Posterior cingulate gyrus (tissue), 11 donors: Measurements from ENCODE around the gene NCAPH2.
A peak's percentile ranks its signal among the peaks of the same experiment; 100 is the strongest.

Experiments
- DNase-seq, 10 donors: peaks; one replicate each; pipeline versions ENCODE4 v3.0.0 to v3.0.0-alpha.2; 2020 to 2021; ENCODE audit warnings: mixed read lengths in 3 of 10
- intact Hi-C: fragments of 100-400 bp; cut with DNase I; formaldehyde crosslinking; loops from one replicate; pipeline ENCODE4 v1.15.1; 2023

Gene NCAPH2

GRCh38 chr22:50507991-50508884 is at the start of gene NCAPH2:
TSS of gene NCAPH2 (plus strand) at chr22:50508224. CDS start at chr22:50508338, 114 bp downstream.
- DNase-seq = peak; percentile 93 to 99 (median 96)
- intact Hi-C loops = loop anchor here (2.0 to 10.0 kb wide), 3 partner anchors 17 to 263 kb away; partner anchors contain the start of genes PPP6R2, SCO2 and TUBGCP6

- no peak for DNase-seq
Measured at GRCh38 chr22:50459016-50459415, 49.0 kb upstream of the NCAPH2 start.

DNA sequence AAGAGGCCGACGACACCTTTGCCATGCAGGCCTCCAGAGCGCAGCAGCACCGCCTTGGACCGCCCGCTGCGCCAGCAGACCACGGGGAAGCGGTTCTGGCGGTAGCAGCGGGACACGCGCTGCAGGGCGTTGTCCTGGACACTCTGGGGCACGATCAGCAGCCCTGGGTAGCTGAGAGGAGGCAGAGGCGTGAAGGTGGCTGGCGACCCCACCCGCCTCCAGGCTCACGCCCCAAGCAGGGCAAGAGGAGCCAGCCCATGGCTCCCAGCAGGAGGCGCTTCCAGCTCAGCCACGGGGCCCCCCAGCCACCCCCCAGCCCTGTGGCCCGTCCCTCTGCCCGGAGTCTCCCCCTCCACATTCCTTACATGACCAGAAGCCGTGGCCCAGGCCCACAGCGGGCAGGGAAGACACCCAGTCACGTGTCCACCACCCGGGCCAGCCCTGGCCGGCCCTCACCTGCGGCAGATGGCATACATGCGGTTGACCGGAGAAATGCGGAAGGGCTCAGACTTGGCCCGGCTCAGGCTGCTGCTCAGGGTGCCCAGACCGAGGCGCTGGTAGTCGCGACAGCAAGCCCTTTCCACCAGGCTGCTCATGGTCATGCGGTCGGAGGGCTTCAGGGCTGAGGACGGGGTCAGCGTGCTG is 48.4 kb upstream of the NCAPH2 start:
- intact Hi-C loops = no loop called here
- DNase-seq = no peak

More at GRCh38 chr22:50459016-50459415, 49.0 kb upstream of the NCAPH2 start:
- intact Hi-C loops = no loop called here

DNA sequence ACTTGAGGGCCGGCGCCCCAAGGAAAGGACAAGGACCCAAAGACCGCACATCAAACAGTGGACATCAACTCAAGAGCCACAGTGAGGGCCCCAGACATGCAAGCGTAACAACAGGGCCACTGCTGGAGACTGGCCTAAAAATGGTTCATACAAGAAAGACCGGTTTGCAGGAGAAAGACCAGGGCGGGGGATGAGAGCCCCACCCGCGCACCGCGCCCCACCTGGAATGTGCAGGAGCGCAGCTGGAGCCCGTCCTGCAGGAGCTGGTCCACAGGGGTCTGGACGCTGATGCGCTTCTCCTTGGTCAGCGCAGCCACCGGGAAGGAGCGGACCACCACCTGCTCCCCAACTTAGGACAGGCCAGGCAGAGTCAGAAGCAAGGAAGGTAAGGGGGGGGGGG is 47.1 kb upstream of the NCAPH2 start:
- DNase-seq = no peak
- intact Hi-C loops = no loop called here

DNA sequence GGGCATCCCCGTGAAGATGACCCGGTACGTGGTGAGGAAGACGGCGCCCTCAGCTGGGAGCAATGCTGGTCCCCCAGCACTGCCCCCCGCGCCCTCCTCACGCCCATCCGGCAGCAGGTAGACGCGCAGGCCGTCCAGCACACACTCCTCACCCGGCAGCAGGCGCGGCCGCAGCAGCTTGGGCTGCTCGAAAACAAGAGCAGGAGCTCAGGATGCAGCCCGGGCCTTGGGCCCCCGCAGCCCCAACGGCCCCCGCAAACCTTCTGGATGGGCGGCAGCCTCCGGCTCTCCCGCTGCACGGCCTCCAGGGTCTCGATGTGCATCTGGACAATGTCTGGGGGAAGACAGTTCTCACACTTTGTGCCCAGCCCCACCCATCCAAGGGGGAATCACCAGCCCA is 46.5 kb upstream of the NCAPH2 start:
- DNase-seq = no peak
- intact Hi-C loops = no loop called here

DNA sequence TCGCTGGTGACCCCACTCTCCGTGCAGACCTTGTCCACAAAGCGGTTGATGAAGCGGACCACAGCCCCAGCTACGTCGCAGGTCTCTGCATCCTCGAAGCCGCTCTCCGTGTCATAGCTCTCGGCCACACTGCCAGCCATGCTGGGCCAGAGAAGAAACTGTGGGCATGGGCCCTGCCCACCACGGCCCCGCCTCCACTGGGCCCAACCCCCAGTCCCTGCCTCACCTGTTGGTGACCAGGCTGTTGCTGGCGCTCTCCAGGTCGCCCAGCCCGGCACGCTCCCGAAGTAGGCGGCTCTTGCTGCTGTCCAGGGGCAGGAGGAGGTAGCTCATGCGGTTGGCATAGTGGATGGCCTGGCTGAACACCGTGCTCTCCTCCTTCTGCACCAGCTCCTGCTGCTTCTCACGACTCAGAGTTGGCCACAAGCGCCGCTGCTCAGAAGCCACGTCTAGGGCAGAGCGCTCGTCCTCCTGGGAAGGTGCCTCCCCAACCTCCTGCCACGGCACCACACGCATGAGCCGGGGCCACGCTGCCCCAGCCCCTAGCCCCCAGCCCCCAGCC is 46.0 kb upstream of the NCAPH2 start:
- intact Hi-C loops = no loop called here

DNA sequence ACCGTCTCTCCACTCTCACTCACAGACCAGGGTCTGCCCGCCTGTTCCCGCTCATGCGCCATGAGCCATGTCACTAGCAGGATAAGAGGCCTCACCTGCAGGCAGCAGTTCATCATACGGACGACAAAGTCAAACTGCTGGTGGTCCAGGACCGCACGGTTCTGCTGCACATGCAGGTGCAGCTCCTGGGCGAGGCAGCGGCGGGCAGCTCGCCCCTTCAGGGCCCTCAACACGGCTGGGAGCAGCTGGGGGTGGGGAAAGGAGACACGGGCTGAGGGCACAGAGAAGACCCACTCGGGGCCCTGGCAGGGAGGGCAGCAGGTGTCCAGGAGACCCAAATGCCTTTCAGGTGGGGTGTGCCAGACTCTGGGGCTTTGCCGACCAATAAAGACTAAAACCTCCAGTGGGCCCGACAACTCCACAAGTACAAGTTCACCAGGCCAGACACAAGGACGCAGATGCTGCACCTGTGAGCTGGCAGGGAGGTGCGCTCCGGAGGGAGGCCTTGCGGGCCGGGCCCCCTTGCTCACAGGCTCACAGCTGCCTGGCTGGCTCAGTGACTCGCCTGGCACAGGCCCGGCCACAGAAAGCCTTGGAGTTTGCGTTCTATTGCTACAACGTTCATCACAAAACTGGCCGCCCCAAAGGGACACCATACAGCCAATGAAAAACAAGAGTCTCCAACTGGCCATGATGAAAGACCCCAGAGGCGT is 44.7 kb upstream of the NCAPH2 start:
- no peak for DNase-seq
- intact Hi-C loops = no loop called here

More for the DNA sequence above, 46.0 kb upstream of the NCAPH2 start:
- no peak for DNase-seq

DNA sequence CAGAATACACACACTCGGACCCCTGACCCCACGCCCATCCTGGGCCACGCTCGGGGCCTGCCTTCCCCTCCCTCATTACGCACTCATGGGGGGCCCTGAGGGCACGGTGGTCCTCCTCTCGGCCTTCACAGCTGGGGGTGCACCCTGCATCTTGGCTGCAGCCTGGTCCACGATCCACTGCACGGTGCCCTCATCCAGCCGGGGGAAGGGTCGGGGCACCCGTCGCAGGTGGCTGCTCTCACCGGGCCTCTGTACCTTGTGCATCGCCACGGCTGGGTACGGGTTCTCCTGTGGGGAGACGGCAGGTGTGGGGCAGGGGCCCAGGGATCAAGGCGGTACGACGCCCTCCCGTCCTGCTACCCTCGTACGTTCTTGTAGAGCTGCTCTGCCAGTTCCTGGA is 43.6 kb upstream of the NCAPH2 start:
- intact Hi-C loops = no loop called here
- no peak for DNase-seq

- no peak for DNase-seq
- intact Hi-C loops = no loop called here
Measured at GRCh38 chr22:50465066-50465930, 42.7 kb upstream of the NCAPH2 start.

- intact Hi-C loops = no loop called here
- DNase-seq = no peak
Measured at GRCh38 chr22:50467341-50467740, 40.7 kb upstream of the NCAPH2 start.

DNA sequence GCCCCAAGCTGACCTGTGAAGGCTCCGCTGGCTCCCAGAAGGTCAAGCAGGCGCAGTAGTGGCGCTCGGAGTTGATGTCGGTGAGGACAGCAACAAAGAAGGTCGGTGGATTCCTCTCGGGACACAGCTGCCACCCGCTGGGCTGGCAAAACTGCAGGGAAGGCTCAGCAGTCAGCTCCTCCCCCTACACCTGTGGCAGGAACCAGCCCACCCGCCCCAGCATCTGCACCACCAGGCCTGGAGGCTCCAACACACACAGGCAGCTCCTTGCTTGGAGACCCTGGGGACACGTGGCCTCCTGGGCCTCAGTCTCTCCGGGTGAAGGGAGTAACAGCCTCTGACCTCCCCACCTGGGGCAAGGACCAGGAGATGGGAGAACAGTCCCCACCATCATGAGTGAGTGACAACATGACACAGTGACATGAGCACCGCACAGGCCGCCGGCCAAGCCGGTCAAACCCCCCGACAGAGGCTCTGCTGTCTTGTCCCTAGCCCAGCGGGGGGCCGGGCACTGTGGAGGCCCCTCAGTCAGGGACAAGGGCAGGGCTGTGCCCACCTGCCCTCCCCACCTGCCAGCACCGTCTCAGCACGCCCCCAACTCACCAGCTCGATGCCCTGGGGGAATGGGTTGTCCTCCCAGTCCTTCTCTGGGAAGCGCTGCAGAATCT is 40.1 kb upstream of the NCAPH2 start:
- no peak for DNase-seq
- intact Hi-C loops = no loop called here

DNA sequence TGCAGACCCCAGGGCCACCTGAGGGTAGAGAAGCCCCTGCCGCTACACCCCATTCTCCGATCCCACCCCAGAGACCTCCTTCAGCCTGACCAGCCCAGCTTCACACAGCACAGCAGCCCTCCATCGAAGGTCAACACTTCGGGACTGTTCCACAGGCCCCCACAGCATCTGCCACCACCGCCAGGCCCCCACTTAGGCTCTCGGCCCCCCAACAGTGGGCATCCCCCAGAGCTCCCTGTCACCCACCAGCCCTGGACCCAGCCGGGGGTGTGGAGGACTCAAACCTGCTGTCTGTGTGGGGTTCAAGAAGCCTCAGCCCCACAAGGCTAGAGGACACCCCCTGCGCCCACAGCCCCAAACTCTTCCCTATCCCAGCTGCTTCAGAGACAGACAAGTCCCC is 39.4 kb upstream of the NCAPH2 start:
- intact Hi-C loops = no loop called here
- no peak for DNase-seq

DNA sequence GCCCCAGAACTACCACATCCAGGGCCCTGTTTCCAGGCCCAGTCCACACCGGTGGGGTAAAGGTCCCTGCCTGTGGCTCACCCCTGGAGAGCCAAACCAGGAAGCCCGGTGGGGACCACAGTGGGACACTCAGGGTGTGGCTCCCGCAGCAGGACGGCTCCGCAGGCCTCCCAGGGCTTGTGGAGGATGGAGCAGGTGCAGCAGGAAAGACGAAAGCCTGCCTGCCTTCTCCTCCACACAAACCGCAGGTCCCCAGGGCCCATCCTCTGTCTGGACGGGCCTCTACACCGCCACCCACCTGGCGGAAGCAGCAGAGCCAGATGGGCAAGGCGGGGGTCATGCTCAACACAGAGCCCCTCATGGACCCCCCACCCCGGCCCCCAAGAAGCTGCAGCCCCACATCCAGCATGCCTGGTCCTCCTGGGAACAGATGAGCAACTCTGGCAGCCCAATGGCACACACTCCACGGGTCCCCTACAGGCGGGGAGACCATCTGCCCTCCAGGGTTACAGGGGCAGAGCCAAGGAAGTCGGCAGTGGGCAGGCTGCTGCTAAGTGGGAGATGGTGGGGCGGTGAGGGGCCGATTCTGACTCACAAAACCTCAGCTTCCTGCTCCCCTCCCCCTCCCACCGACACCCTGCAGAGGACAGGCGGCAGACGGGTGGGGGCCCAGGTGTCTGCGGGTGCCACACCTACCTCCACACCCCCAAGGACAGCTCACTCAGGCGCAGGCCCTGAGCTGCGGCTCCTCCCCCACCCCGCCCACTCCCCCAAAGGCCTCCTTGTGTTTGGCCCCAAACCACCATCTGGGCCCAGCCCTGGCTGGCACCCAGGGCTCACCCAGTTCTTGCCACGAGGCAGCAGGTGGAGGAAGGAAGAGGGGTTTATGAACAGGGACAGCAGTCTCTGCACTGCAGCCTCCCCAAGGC is 38.4 kb upstream of the NCAPH2 start:
- DNase-seq = no peak
- intact Hi-C loops = no loop called here

DNA sequence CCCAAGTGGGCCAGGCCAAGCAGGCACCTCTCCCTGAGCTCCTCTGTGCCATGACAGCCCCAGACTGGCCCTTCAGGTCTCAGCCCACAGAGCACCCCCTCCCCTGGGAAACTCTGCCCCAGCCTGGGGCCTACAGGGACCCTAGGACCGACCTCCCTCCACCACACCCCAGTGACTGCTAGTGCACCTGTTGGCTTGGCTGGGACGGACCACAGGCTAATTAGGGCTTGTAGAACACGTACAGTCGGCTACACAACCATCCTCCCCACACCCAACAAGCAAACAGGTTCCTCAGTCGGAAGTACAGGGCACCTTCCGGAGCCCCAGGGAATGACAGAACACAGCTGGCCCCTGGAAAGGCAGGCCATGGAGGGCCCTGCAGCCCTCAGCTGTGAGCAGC is 37.5 kb upstream of the NCAPH2 start:
- DNase-seq = no peak
- intact Hi-C loops = no loop called here

- DNase-seq = peak; percentile 45 to 96 (median 78)
- intact Hi-C loops = no loop called here
Measured at GRCh38 chr22:50471197-50471847, 36.7 kb upstream of the NCAPH2 start.

GRCh38 chr22:50471962-50472361 is 36.1 kb upstream of the NCAPH2 start:
- no peak for DNase-seq
- intact Hi-C loops = no loop called here

DNA sequence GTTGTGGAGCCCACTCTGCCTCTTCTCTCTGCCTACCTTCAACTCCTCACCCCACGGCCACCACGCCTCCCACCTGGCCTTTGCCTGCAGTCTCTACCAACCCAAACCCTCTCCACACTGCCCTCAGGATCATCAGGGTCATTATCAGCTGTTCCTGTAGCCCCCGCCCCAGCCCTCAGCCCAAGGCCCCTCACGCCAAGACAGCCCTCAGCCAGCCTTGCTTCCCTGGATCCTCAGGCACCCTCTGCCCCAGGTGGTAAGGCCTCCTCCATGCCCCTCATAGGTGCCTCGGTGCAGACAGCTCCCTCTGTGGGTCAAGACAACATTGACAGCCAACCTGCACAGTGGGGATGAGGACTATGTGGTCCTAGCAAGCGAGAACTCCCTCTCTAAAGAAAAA is 34.9 kb upstream of the NCAPH2 start:
- intact Hi-C loops = no loop called here
- DNase-seq = no peak
